GM19455 (cell line): ENCODE measurements around the gene GRIK4.

Experiments used
- ATAC-seq: cut with Tn5 transposase; IDR thresholded peaks from one replicate; pipeline ENCODE4 v1.9.1; 2021; ENCODE audit not compliant: unreplicated experiment

GRIK4 gene

GRCh38 chr11:120859552-120860295 lies 348.2 kb downstream of the GRIK4 start:
- ATAC-seq: no peak

- ATAC-seq: no peak
Observed at GRCh38 chr11:120863359-120863758, 351.8 kb downstream of the GRIK4 start.

DNA sequence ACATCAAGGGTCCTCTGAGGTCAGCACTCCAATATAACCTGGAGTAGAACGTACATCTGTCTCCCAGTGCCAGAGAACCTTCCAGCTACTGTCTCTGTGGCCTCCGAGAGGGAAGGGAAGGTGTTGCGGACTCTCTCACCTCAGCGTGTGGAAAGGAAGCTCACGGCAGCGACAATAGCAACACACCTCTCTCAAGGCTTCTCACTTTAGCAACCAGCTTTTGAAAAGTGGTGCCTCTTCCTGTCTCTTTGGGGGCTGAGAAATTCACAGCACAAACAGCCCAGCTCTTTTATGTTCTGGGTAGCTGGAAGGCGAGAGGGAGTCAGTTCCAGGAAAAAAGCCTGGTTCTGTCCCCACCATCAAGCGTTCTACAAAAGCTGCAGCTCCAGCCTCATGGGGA lies 355.5 kb downstream of the GRIK4 start:
- ATAC-seq: no peak

DNA sequence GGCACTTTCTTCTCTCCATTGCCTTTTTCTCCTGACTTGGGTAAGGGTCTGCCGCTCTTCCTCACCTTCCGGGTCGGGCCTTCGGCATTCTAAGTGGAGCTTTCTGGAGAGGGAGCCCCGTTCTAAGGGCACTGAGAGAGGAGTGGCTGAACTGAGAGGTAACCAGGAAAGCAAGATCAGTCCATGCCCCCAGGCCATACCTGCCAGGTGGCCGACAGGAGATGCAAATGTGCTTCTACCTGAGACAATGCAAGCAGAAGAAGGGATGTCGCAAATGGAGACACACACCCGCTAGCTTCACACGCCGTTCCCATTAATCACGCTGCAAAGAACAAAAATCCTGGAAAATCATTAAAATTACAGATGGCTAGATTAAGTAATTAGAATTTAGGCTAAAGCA lies 356.0 kb downstream of the GRIK4 start:
- ATAC-seq: no peak

DNA sequence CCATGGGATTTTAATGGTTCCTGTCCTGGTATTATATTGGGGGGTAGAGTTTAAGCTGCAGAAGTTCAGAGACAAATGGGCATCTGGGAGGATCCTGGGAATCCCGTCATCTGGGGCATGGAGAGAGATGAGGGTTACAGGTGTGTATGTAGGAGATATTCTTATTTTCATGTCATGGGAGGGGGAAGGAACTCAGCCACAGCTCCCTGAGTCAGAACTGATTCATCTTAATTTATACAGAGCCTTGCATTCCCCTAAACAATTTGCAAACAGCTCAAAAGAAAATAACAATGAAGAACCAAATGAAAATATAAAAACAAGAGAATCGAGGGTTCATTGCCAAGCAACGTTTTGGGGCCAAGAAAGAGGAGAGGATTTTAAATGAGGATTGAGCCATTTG lies 356.4 kb downstream of the GRIK4 start:
- ATAC-seq: no peak

DNA sequence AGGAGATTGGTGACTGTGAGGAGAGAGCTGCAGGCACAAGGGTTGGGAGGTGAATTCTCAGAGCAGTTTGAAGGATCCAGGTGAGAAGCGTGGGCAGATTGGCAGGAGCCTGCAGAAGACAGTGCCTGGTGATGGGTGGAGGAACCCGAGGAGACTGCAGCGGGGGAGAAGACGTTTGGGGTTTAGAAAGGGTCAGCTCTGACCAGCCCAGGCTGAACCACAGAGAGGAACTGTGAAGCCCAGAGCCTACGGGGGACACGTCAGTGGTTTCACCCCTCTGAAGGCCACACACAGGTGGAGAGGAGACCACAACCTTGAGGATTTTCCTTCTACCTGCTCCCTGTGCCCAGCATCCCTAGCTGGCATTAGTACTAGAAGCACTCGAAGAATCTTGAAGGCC lies 357.5 kb downstream of the GRIK4 start:
- no peak for ATAC-seq

DNA sequence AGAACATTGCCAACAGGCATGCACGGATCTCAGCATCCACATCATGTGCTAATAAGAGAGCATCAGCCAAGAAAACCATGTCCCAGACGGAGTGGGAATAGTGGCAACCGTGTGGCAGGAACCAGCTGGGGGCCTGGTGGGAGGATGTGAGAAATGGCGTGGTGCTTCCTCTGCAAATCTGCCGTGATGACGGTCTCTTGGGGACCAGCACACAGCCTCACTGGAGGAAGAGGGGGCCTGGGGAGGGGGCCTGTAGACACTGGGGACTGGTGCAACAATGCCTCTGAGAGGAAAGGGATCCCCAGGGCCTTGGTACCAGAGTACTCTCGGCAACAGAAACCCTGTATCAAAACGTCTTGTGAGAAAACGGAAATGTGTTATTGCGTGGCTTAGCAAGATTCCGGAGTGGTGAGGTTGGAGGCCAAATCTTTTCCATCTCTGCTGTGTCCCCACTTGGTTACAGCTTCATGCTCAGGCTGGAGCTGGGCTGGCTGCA lies 358.0 kb downstream of the GRIK4 start:
- no peak for ATAC-seq

GRCh38 chr11:120871194-120871593 lies 359.6 kb downstream of the GRIK4 start:
- ATAC-seq: no peak

GRCh38 chr11:120871924-120872323 lies 360.4 kb downstream of the GRIK4 start:
- no peak for ATAC-seq

DNA sequence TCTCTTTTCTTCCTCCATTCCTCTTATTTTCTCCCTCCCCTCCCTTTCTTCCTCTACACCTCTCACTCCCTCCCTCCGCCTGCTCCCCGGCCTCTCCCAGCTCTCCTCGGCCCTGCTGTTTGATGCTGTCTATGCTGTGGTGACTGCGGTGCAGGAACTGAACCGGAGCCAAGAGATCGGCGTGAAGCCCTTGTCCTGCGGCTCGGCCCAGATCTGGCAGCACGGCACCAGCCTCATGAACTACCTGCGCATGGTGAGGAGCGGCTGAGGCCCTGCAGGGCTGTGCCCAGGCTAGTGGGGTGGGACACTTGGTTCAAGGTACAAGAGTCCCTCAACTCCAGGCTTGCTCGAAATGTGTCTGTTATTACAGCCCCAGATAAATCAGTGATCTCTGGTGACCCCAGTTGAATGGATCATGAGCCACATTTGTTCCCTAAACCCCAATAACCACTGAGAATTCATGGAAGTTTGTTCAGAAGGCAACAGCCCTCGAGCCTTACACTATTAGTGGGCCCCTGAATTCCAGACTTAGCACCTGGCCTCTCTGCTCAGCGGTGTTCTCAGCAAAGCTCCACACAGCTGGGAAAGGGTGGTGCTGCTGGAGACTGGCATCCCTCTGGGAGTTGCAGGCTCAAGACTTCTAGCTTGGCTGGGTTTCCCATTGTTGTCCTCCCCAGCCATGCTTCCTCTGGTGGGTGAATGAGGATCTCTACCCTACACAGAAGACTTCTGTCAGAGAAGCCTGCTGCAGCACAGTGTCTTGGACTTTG lies 362.6 kb downstream of the GRIK4 start:
- ATAC-seq: no peak

GRCh38 chr11:120875986-120876385 lies 364.4 kb downstream of the GRIK4 start:
- no peak for ATAC-seq

DNA sequence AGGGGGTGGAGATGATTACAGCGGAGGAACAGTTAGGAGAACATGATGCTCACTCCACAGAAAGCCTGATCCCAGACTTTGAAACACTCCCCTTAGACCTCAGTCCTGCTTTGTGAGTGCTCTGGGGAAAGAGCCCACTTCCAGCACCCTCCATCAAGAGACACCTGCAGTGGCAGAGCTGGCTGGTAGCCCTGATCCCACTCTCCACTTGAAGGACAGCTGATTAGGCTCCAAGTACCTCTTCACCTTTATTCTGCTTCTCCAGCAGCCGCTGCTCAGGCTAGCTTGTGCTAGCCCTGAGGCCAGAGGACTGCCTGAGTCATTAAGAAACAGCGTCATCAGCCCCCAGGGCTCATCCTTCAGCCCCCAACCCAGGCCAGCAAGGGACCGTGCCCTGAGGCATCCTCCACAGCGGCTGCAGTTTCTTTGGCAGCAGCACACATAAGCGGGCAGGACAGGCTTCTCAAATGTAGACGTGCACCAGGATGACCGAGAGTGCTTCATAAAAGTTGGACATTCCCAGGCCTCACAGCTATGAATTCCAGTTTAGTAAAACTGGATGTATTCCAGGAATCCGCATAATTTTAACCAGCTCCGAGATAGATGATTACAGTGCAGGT lies 366.3 kb downstream of the GRIK4 start:
- no peak for ATAC-seq

DNA sequence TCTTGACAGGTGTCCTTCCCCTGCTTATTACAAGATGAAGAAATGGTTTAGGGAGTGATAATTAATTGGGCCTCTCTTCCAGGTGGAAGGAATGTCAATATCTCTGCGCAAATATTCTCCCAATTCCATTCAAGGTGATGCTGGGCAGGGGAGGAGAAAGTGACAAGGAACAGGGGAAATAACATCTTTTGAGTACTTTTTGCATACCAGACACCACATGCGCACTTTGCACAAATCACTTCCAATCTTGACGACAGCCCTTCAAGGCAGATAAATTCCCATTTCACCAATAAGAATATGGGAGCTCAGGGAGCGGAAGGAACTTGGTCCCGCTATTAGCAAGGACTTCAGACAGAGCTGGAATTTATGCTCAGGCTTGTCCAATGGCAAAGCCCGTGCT lies 367.2 kb downstream of the GRIK4 start:
- ATAC-seq: no peak

- no peak for ATAC-seq
Observed at GRCh38 chr11:120880498-120881175, 369.1 kb downstream of the GRIK4 start.

- no peak for ATAC-seq
Observed at GRCh38 chr11:120881596-120881995, 370.0 kb downstream of the GRIK4 start.

- ATAC-seq: no peak
Observed at GRCh38 chr11:120882175-120882574, 370.6 kb downstream of the GRIK4 start.

GRCh38 chr11:120883404-120884080 lies 372.0 kb downstream of the GRIK4 start:
- no peak for ATAC-seq

- ATAC-seq: no peak
Observed at GRCh38 chr11:120884154-120885020, 372.8 kb downstream of the GRIK4 start.

- no peak for ATAC-seq
Observed at GRCh38 chr11:120890609-120891320, 379.2 kb downstream of the GRIK4 start.
